RWPE1 (cell line): ENCODE measurements around the gene THYN1.

Experiments used
- CTCF ChIA-PET: fragments of 350-600 bp; sonication (Branson Sonifier 250); formaldehyde crosslinking; extraction: SDS; loops from one replicate; lab custom pipeline; 2021; lab: Yijun Ruan, JAX
- POLR2A ChIA-PET: fragments of 400-600 bp; formaldehyde crosslinking; extraction: SDS; loops from one replicate; lab custom pipeline; 2020; ENCODE audit warnings: antibody characterized with exemption; ENCODE audit not compliant: low non-redundant PET; lab: Yijun Ruan, JAX
- DNase-seq: peaks from one replicate; pipeline ENCODE4 v3.0.0; 2012; ENCODE audit warnings: low spot score
- H3K27ac ChIP-seq: fragments of 450-650 bp; 2 replicates; pipeline ENCODE4 v1.5.1; 2017
- TF ChIP-seq, protein P1 (sequence below): fragments of 450-650 bp; conservative IDR thresholded peaks from 2 replicates; pipeline ENCODE4 v1.5.1; 2017; ENCODE audit warnings: low read depth, mild to moderate bottlenecking

The THYN1 gene

GRCh38 chr11:134275188-134275533 is 22.0 kb upstream of the THYN1 start:
- ChIA-PET POLR2A (no interaction called here), CTCF (interaction anchor here (0.6 to 0.8 kb wide), 2 partner anchors 57 to 103 kb away, joined by 3 to 4 read pairs; partner anchors contain the start of gene GLB1L2)
- no peak for DNase-seq
- no peak overlapping the region for H3K27ac ChIP-seq
- TF ChIP-seq, protein P1, sequence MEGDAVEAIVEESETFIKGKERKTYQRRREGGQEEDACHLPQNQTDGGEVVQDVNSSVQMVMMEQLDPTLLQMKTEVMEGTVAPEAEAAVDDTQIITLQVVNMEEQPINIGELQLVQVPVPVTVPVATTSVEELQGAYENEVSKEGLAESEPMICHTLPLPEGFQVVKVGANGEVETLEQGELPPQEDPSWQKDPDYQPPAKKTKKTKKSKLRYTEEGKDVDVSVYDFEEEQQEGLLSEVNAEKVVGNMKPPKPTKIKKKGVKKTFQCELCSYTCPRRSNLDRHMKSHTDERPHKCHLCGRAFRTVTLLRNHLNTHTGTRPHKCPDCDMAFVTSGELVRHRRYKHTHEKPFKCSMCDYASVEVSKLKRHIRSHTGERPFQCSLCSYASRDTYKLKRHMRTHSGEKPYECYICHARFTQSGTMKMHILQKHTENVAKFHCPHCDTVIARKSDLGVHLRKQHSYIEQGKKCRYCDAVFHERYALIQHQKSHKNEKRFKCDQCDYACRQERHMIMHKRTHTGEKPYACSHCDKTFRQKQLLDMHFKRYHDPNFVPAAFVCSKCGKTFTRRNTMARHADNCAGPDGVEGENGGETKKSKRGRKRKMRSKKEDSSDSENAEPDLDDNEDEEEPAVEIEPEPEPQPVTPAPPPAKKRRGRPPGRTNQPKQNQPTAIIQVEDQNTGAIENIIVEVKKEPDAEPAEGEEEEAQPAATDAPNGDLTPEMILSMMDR: no peak

DNA sequence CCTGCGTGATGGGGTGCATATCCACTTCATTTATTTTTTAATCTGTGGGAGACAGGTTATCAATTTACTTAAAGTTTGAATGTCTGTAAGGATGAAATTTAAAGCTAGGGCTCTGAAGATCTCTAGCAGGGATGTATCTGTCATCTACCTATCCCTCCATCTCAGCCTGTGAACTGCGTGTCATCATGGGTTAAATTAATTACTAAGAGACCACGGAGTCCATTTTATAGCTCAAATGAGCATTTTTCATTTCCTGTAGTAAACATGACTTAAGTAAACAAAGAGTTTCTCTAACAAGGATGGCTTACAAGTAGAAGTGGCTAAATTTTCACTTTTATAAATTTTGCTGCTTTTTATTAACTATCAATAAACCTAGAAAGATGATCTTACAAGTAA is 20.2 kb upstream of the THYN1 start:
- POLR2A ChIA-PET: no interaction called here
- TF ChIP-seq, protein P1: no peak
- H3K27ac ChIP-seq: no peak overlapping the region
- CTCF ChIA-PET: interaction anchor here (0.6 kb wide), 1 partner anchor 18 kb away, joined by 8 read pairs; no protein-coding TSS in a partner anchor
- DNase-seq: no peak

DNA sequence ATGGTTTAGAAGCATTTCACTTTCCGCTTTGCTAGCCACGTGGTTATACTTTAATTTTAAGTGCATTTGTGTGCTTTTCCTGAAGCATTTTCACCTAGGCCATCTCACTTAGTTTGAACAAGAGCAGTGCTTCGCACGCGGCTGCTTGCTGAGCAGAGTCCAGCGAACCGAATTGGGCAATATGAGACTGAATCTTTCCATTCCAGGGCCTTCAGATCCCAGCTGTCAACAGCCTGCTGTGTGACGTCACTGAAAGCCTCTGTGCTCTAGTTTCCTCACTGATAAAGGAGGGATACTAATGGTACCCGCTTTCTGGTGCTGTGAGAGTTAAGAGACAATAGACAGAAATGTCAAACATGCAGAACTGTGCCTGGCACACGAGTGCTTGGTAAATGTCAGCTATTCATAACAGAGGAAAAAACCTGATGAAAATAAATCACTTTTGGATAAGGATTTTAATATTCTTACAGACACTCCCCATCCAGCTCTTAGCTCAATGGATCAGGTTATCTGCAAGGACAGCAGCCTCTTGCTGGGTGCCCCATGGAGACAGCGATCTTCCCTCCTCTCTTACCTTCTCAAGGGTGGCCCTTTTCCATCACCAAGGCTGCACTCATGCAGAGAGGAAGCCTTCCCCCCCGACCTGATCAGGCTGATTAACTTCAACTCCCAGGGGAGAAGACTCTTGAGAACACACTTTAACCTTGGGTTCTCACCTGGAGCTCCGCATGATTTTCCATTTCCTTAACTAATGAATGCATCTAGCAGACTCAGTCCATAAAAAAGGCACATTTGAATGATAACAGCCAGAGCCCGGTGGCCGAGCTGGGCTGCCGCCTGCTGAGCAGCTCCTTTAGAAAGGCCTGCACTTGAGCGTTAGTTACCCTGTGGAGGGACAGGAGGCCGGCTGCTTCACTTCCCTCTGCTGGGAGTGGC is 19.5 kb upstream of the THYN1 start:
- TF ChIP-seq, protein P1: no peak
- DNase-seq: no peak
- POLR2A ChIA-PET: no interaction called here
- H3K27ac ChIP-seq: no peak overlapping the region
- CTCF ChIA-PET: no interaction called here

- DNase-seq: no peak
- POLR2A ChIA-PET: no interaction called here
- H3K27ac ChIP-seq: no peak overlapping the region
- CTCF ChIA-PET: interaction anchor here (1.9 kb wide), 1 partner anchor 10 kb away, joined by 8 read pairs; no protein-coding TSS in a partner anchor
- TF ChIP-seq, protein P1: no peak
These were observed 18.8 kb upstream of the THYN1 start for GRCh38 chr11:134271978-134272377.

- H3K27ac ChIP-seq: no peak overlapping the region
- TF ChIP-seq, protein P1: no peak
- DNase-seq: no peak
- POLR2A ChIA-PET: no interaction called here
- CTCF ChIA-PET: interaction anchor here (0.6 to 1.9 kb wide), 3 partner anchors 9 to 424 kb away, joined by 5 to 8 read pairs (median 5); no protein-coding TSS in a partner anchor
These were observed 17.1 kb upstream of the THYN1 start for GRCh38 chr11:134270250-134270714.

DNA sequence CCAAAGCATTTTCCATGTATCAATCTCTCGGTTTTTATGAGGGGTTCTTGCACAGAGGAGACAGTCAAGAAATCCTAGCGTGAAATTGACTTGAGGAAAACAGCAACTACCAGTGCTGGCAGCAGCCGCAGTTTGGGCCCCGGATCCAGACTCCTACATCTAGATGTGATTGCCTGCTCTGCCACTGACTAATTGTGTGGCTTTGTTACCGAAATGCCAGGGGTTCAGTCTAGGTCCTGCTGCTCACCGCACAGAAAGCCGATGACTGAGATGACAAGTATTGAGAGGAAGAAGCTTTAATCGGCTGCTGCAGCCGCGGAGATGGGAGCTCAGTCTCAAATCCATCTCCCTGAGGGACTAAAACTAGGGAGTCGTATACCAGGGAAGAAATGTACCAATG is 14.8 kb upstream of the THYN1 start:
- CTCF ChIA-PET: interaction anchor here (0.6 kb wide), 1 partner anchor 283 kb away, joined by 3 read pairs; no protein-coding TSS in a partner anchor
- TF ChIP-seq, protein P1: no peak
- POLR2A ChIA-PET: no interaction called here
- no peak for DNase-seq
- H3K27ac ChIP-seq: peak overlapping the region; percentile 67; the same call in 1 of the 2 replicates
